ENCODE results near the gene CREB5. TPM values are rescaled to one million over a fixed set of nuclear protein-coding genes. Genes with fewer than 3 reads are reported as not detected.

Gene CREB5
- total and polyA plus RNA-seq, 2 donors (not counting 3 experiments of a cell fraction or from before 2014, with no cell fraction given): 19.6 to 28.4 TPM

DNA sequence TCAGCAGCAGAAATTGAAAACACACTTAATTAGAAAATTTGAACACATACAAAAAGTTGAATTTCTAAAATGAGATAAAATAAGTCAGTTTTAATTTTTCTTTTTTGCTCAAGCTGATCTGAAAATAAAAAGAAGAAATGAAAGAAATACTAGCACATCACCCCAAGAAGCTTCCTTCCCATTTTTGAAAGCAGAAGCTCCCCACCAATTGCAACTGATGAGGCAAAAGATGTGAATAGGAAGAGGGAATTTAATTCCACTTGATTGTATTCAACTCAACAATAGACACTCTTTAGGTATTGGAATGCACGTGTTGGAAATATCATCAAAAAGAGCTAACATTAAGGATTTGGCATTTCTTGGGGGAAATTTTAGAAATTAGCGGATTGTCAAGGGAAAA, 370.0 kb downstream of the CREB5 start:
- TF ChIP-seq MYC (IDR thresholded peaks at IDR 0.05; ENCODE audit: low read depth, low read length): no peak
- TF ChIP-seq POLR2AphosphoS5 (IDR thresholded peaks at IDR 0.05; ENCODE audit: insufficient read depth, low read depth, low read length): no peak
- TF ChIP-seq, protein P1, sequence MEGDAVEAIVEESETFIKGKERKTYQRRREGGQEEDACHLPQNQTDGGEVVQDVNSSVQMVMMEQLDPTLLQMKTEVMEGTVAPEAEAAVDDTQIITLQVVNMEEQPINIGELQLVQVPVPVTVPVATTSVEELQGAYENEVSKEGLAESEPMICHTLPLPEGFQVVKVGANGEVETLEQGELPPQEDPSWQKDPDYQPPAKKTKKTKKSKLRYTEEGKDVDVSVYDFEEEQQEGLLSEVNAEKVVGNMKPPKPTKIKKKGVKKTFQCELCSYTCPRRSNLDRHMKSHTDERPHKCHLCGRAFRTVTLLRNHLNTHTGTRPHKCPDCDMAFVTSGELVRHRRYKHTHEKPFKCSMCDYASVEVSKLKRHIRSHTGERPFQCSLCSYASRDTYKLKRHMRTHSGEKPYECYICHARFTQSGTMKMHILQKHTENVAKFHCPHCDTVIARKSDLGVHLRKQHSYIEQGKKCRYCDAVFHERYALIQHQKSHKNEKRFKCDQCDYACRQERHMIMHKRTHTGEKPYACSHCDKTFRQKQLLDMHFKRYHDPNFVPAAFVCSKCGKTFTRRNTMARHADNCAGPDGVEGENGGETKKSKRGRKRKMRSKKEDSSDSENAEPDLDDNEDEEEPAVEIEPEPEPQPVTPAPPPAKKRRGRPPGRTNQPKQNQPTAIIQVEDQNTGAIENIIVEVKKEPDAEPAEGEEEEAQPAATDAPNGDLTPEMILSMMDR (IDR thresholded peaks at IDR 0.05; ENCODE audit: extremely low read depth in 1 of 2, insufficient read depth in 1 of 2, low read depth in 1 of 2, low read length in 2 of 2): no peak
- no peak for TF ChIP-seq FOS (IDR thresholded peaks at IDR 0.05; ENCODE audit: borderline replicate concordance, insufficient read depth, low read length)
- no peak for TF ChIP-seq POLR2A (IDR thresholded peaks at IDR 0.05; ENCODE audit: low read depth, low read length)
- no peak for TF ChIP-seq EZH2 (IDR thresholded peaks at IDR 0.05; ENCODE audit: borderline replicate concordance, low read depth, low read length, severe bottlenecking)
- no peak for TF ChIP-seq JUN (IDR thresholded peaks at IDR 0.05; ENCODE audit: borderline replicate concordance, insufficient read depth, insufficient read length, low read depth)
- TF ChIP-seq, protein P2, sequence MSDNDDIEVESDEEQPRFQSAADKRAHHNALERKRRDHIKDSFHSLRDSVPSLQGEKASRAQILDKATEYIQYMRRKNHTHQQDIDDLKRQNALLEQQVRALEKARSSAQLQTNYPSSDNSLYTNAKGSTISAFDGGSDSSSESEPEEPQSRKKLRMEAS (IDR thresholded peaks at IDR 0.05; ENCODE audit: insufficient read depth, insufficient read length): no peak
- no peak for TF ChIP-seq GATA2 (IDR thresholded peaks at IDR 0.05; ENCODE audit: insufficient read depth, insufficient read length, low read depth, low read length)
- H3K79me2 ChIP-seq (ENCODE audit: control insufficient read depth, insufficient read depth, low read length): no peaks in the 10 kb centered on the region
- POLR2A ChIA-PET: no interaction called here
- no peaks in the 10 kb centered on the region for H3K27me3 ChIP-seq (ENCODE audit: control insufficient read depth in 2 of 2, insufficient read depth in 2 of 2, low read length in 2 of 2)
- no peak overlapping the region for H3K27ac ChIP-seq (ENCODE audit: insufficient read depth, low read depth, low read length)
- no peak overlapping the region for H3K4me2 ChIP-seq (ENCODE audit: insufficient read depth, low read length)
- H4K20me1 ChIP-seq (replicated peaks; ENCODE audit: control insufficient read depth, extremely low read depth, insufficient read depth, low read length): no peaks in the 10 kb centered on the region
- H3K9me3 ChIP-seq (replicated peaks; ENCODE audit: control insufficient read depth, insufficient read depth, low read length): no peaks in the 10 kb centered on the region
- no peak overlapping the region for H3K4me3 ChIP-seq (replicated peaks in 1 of 3; ENCODE audit: insufficient read depth in 1 of 3, low read depth in 1 of 3, low read length in 3 of 3)
- no peaks in the 10 kb centered on the region for H3K36me3 ChIP-seq (ENCODE audit: control insufficient read depth in 2 of 2, extremely low read depth in 1 of 2, insufficient read depth in 2 of 2, low read length in 2 of 2)
- CTCF ChIA-PET: no interaction called here
- BruUV-seq (replicated peaks): no TSS peak
- peaks cover 14% of the 10 kb centered on the region for H3K4me1 ChIP-seq (ENCODE audit: control insufficient read depth, extremely low read depth, insufficient read depth, low read length)
- H3K9ac ChIP-seq (replicated peaks; ENCODE audit: extremely low read depth, insufficient read depth, low read length): no peak overlapping the region
- DNase-seq (ENCODE audit: low read depth, low spot score) (no peak), FAIRE-seq (no peak)
- dilution Hi-C loops (cut with MboI; ENCODE audit: extremely low pct_ligation_motif_present, low sequenced_read_pairs) (no loop called here), intact Hi-C loops (cut with micrococcal nuclease) (no loop called here)
- no peaks in the 10 kb centered on the region for H3K9me1 ChIP-seq (replicated peaks; ENCODE audit: control insufficient read depth, extremely low read depth, insufficient read depth, low read length)
- no peak overlapping the region for H2AFZ ChIP-seq (ENCODE audit: low read depth, low read length)

All from endothelial cell of umbilical vein (primary cell).